Effector memory CD8-positive, alpha-beta T cell (primary cell): ENCODE data around the gene PPARD.

Experiments
- ATAC-seq: fragments of 150-1000 bp; cut with Tn5 transposase; replicated peaks from 2 replicates; pipeline ENCODE4 v1.10.0; 2021; ENCODE audit warnings: mild to moderate bottlenecking, moderate library complexity
- DNase-seq, 3 experiments: peaks; one replicate each; pipeline ENCODE4 v3.0.0; 2021
- H3K27ac Mint-ChIP-seq, 2 donors: one replicate each; pipeline ENCODE4 v1.8.0; 2022; ENCODE audit warnings: mild to moderate bottlenecking in 2 of 2, mixed read lengths in 2 of 2, moderate library complexity in 2 of 2
- H3K27me3 Mint-ChIP-seq, 2 donors: one replicate each; pipeline ENCODE4 v1.8.0; 2022; ENCODE audit warnings: mixed read lengths in 2 of 2
- H3K36me3 Mint-ChIP-seq: one replicate; pipeline ENCODE4 v1.8.0; 2022; ENCODE audit warnings: mild to moderate bottlenecking, moderate library complexity, mixed read lengths; ENCODE audit not compliant: insufficient read depth
- H3K4me1 Mint-ChIP-seq, 2 donors: one replicate each; pipeline ENCODE4 v1.8.0; 2022; ENCODE audit warnings: low read depth in 2 of 2, mixed read lengths in 2 of 2
- H3K4me3 Mint-ChIP-seq, 2 donors: one replicate each; pipeline ENCODE4 v1.8.0; 2022; ENCODE audit warnings: mild to moderate bottlenecking in 2 of 2, mixed read lengths in 2 of 2, moderate library complexity in 2 of 2
- H3K9me3 Mint-ChIP-seq, 2 donors: one replicate each; pipeline ENCODE4 v1.8.0; 2022; ENCODE audit warnings: mixed read lengths in 2 of 2

PPARD gene

DNA sequence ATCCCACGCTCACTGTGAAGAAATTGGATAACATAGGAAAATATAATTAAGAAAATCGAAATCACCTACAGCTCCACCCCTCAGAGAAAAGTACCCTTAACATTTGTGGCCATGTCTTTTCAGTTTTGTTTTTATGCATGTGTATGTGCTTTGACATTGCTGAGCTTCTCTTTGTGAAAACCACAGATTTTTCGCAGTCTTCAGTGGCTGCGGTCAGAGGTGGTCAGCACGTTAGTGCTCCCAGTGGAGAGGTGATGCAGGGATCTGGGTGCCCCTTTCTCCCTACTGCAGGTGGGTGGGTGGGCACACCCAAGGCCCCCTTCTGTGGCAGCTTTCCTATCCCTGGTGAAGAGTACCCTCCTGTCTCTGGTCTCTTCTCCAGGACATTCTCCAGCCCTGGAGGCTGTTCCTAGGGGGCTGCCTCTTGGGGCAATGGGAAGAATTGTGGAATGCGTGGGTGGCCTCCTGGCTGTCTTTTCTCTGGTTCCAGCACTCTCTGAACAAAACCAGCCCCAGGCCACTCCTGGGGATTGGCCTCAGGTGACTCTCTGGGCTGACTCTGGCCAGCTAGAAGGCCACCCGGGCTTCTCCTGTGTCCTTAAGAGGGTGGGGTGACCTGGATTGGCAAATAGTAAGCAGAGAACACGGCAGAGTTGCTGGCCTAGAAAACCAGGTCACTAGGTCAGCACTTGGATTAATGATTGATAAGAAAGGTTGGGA lies 59.9 kb downstream of the PPARD start:
- Mint-ChIP-seq H3K4me1 (peaks cover 26 to 32% of the 10 kb centered on the region in 2 donors), H3K9me3 (no peaks in the 10 kb centered on the region), H3K27ac (peak overlapping the region; percentile 67 to 85), H3K36me3 (no peaks in the 10 kb centered on the region), H3K4me3 (no peak overlapping the region), H3K27me3 (no peaks in the 10 kb centered on the region)
- ATAC-seq (peak; percentile 22), DNase-seq (no peak)

DNA sequence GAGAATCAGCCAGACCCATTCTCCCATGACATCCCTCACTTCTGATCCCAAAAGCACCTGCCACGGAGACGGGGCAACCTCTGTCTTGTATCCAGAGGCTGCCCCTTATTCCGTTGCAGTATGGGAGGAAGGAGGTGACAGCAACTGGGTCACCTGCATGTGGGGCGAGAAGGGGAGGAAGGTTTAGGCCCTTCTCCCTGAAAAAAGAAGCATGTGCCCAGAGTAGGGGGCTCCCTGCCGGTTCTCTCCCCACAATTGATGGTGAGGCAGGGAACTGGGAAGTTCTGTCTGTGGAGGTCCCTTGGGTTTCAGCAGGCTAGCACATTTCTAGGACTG lies 60.5 kb downstream of the PPARD start:
- no peak for ATAC-seq
- H3K27ac Mint-ChIP-seq = peak overlapping the region; percentile 42 to 85

DNA sequence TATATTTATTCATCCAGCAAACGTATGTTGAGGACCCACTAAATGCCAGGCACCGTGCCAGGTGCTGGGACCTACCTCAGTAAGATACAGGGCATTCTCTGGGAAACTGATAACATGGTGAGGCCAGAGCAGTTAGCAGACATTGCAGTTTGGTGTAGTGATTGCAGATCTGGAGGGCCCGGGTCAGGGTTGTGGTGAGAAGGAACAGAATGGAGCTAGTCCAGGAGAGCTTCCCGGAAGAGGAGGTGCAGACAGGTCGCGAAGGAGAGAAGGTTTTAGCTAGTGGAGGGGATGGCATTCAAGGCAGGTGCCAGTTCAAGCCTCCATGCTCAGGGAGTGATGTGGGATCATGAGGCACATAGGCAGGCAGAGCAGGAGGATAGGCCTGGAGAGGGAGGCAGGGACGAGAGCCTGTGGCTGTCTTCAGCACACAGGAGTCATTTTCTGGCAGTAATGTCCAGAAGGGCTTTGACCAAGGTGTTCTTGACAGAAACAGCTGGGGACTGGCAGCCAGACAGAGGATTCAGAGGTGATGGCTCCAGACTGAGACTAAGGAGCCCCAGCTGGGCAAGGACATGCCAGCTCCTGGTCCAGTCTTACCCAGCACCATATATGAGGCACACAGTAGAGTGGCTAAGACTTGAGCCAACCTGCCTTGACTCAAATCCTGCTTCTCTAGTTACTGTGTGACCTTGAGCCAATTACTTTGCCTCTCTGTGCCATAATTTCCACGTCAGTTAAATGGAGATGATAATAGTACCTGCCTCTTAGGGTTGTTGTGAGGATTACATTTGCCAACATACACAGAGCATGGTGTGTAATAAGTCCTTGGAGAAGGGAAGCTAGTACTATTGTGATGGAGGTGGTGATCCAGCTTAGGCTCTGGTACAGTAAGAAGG lies 61.4 kb downstream of the PPARD start:
- Mint-ChIP-seq H3K27me3 (no peaks in the 10 kb centered on the region), H3K4me3 (no peak overlapping the region), H3K27ac (peak overlapping the region; percentile 42 to 65), H3K9me3 (no peaks in the 10 kb centered on the region), H3K4me1 (peaks cover 27 to 28% of the 10 kb centered on the region in 2 donors), H3K36me3 (no peaks in the 10 kb centered on the region)
- DNase-seq (no peak), ATAC-seq (no peak)

More for the DNA sequence above, 60.5 kb downstream of the PPARD start:
- DNase-seq = no peak
- Mint-ChIP-seq H3K4me3 (no peak overlapping the region), H3K4me1 (peaks cover 21 to 28% of the 10 kb centered on the region in 2 donors), H3K9me3 (no peaks in the 10 kb centered on the region), H3K36me3 (no peaks in the 10 kb centered on the region), H3K27me3 (no peaks in the 10 kb centered on the region)

DNA sequence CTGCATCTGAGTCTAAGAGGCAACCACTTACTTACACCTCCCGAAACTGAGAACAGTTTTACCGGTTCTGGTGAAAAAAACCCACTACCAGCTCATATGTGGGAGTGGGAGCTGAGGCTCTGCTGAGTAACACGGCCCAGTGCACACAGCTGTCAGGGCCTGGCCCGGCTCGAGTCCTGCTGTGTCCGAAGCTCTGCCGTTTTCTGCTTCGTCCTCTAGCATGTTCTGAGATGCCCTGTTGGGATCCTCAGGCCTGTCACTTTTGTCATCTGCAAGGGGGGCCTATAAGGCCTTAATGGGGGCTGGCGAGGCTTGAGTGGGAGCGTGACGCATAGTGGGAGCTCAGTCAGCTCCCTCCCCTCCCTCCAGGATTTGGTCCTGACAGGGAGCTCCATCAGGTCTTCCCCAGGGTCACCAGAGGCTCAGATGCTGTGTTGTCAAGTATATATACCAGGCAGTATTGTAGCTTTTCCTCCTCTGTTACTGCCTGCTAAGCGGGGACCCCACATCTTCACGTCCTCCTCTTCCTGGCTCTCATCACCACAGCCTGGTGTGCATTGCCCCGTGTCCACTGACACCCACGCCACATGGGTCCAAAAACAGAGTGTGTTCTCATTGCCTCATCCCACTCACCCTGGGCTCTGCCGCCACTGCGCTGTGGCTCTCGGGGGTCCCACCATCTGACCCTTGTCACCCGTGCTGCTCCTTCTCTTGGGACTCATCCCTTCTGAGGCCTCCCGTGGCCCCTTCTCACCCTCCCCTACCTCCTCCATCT lies 64.5 kb downstream of the PPARD start:
- Mint-ChIP-seq H3K27ac (peak overlapping the region in 1 of 2 donors; percentile 63), H3K4me1 (peaks cover 24 to 27% of the 10 kb centered on the region in 2 donors), H3K36me3 (no peaks in the 10 kb centered on the region), H3K27me3 (no peaks in the 10 kb centered on the region), H3K9me3 (no peaks in the 10 kb centered on the region), H3K4me3 (no peak overlapping the region)
- no peak for DNase-seq
- ATAC-seq = no peak

DNA sequence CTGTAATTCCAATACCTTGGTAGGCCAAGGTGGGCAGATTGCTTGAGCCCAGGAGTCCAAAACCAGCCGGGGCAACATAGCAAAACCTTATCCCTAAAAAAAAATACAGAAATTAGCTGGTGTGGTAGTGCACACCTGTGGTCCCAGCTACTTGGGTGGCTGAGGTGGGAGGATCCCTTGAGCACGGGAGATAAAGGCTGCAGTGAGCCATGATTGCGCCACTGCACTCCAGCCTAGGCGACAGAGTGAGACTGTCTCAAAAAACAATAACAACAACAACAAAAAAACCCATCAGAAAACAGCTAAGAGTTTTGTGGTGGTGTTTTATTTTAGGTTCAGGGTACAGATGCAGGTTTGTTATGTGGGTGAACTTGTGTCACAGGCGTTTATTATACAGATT lies 66.9 kb downstream of the PPARD start:
- Mint-ChIP-seq H3K4me3 (no peak overlapping the region), H3K9me3 (no peaks in the 10 kb centered on the region), H3K27me3 (no peaks in the 10 kb centered on the region), H3K4me1 (peaks cover 11 to 20% of the 10 kb centered on the region in 2 donors), H3K27ac (peak overlapping the region in 1 of 2 donors; percentile 26), H3K36me3 (peaks cover 10% of the 10 kb centered on the region)
- ATAC-seq (no peak), DNase-seq (no peak)

DNA sequence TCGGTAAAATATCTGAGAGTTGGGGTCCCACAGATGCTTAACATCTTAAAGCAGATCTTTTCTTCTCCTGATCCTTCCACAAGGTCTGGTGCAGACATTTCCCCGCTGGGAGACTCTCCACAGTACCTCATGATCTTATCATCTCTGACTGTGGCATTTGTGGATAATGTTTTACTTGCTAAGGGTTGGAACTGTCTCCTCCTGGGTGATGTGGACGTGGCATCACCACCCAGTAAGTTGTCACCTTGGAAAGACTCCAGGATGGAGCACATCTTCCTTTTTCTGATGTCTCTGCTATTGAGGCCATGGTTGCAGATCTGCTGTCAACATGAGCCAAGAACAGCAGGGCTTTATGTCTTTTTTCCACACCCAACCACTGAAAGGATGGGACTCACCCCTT lies 67.8 kb downstream of the PPARD start:
- Mint-ChIP-seq H3K4me1 (peaks cover 11 to 25% of the 10 kb centered on the region in 2 donors), H3K27me3 (no peaks in the 10 kb centered on the region), H3K9me3 (no peaks in the 10 kb centered on the region), H3K4me3 (peak overlapping the region; percentile 36 to 40), H3K27ac (peak overlapping the region; percentile 42 to 59), H3K36me3 (peaks cover 13% of the 10 kb centered on the region)
- DNase-seq (no peak), ATAC-seq (no peak)

DNA sequence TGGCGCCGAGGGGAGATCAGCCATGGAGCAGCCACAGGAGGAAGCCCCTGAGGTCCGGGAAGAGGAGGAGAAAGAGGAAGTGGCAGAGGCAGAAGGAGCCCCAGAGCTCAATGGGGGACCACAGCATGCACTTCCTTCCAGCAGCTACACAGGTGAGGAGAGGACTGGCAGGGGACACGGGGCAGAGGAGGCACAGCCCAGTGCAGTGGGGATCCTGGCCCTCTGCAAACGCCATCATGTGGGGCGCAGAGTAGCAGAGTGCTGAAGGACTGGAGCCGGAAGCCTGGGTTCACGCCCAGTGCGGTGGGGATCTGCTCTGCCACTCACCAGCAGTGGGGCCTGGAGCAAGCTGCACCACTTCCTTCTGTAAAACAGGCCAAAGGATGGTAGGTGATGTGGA lies 68.7 kb downstream of the PPARD start:
- peak overlapping the region; percentile 36 to 40 for H3K4me3 Mint-ChIP-seq
- DNase-seq (peak in 1 of 3 experiments; percentile 9), ATAC-seq (peak; percentile 86)
- peaks cover 14 to 28% of the 10 kb centered on the region in 2 donors for H3K4me1 Mint-ChIP-seq
- peak overlapping the region; percentile 42 to 59 for H3K27ac Mint-ChIP-seq
- no peaks in the 10 kb centered on the region for H3K9me3 Mint-ChIP-seq
- H3K27me3 Mint-ChIP-seq = no peaks in the 10 kb centered on the region
- H3K36me3 Mint-ChIP-seq = peaks cover 21% of the 10 kb centered on the region

DNA sequence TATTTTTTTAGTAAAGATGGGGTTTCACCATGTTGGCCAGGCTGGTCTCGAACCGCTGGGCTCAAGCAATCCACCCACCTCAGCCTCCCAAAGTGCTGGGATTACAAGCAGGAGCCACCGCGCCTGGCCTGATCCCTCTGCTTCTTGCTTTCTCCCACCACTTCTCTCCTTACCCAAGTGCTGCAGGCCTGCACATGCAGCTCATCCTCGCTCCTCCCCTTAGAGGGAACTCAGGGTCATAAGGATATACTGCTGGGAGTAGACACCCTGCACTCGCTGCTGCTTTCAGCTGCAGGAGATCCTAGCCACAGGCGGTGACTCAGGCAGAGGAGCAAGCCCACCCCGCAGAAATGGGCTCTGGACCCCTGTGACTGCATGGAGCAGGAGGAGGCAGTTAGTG lies 69.7 kb downstream of the PPARD start:
- no peak overlapping the region for H3K4me3 Mint-ChIP-seq
- peak overlapping the region in 1 of 2 donors; percentile 59 for H3K27ac Mint-ChIP-seq
- ATAC-seq (no peak), DNase-seq (no peak)
- H3K27me3 Mint-ChIP-seq = no peaks in the 10 kb centered on the region
- peaks cover 27% of the 10 kb centered on the region for H3K36me3 Mint-ChIP-seq
- H3K9me3 Mint-ChIP-seq = no peaks in the 10 kb centered on the region
- peaks cover 14 to 27% of the 10 kb centered on the region in 2 donors for H3K4me1 Mint-ChIP-seq

DNA sequence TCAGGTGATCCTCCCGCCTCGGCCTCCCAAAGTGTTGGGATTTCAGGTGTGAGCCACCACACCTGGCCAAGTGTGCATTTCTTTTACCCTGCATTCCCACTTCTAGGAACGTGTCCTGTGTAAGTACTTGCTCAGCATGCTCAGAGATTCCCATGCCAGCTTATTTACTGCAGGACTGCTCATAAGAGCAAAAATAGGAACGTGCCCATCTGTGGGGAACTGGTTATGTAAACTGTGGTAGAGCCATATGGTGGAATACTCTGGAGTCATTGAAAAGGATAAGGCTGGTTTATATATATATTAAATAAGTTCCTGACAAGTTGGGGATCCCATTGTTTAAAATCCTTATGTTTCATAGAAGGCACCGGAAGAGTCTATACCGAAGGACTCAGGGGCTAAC lies 71.6 kb downstream of the PPARD start:
- H3K27ac Mint-ChIP-seq = peak overlapping the region in 1 of 2 donors; percentile 46
- ATAC-seq = no peak
- peaks cover 20 to 36% of the 10 kb centered on the region in 2 donors for H3K4me1 Mint-ChIP-seq
- no peaks in the 10 kb centered on the region for H3K9me3 Mint-ChIP-seq
- no peak overlapping the region for H3K4me3 Mint-ChIP-seq
- no peak for DNase-seq
- peaks cover 30% of the 10 kb centered on the region for H3K36me3 Mint-ChIP-seq
- no peaks in the 10 kb centered on the region for H3K27me3 Mint-ChIP-seq

DNA sequence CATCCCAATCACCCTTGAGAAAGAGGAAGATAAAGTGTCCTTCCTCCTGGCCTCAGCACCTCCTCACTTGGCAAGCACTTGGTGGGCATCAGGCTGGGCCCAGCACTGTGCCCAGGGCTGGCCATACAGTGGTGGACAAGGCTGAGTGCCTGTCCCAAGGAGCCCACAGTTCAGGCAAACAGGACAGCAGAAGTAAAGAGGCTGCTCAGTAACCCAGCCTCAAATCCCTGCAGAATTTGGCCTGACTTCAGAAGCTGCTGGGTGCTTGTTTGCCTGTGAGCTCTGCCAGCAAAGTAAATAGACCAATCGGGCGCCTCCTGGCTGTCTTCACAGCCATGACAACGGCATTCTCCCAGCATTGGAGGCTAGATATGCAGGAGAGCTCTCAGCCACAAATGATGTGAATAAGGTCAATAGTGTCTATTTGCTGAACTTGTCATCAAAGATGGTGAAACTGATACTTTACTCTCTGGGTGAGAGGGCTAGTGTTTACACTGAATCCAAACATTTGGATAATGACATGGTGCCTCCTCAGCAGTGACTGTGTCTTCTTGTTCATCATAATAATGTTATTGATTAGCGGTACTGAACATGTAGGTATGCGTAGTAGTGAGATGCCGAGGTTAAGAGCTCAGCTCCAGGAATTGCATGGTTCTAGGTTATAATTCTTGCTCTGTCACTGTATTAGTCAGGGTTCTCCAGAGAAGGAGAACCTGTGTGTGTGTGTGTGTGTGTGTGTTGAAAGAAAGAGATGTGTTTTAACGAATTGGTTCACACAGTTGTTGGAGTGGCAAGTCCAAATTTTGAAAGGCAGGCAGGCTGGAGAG lies 72.9 kb downstream of the PPARD start:
- DNase-seq (peak in 1 of 3 experiments; percentile 16), ATAC-seq (peak; percentile 36)
- no peak overlapping the region for H3K4me3 Mint-ChIP-seq
- H3K27ac Mint-ChIP-seq = peak overlapping the region in 1 of 2 donors; percentile 15
- H3K9me3 Mint-ChIP-seq = no peaks in the 10 kb centered on the region
- no peaks in the 10 kb centered on the region for H3K27me3 Mint-ChIP-seq
- H3K36me3 Mint-ChIP-seq = peaks cover 30% of the 10 kb centered on the region
- peaks cover 20 to 33% of the 10 kb centered on the region in 2 donors for H3K4me1 Mint-ChIP-seq

DNA sequence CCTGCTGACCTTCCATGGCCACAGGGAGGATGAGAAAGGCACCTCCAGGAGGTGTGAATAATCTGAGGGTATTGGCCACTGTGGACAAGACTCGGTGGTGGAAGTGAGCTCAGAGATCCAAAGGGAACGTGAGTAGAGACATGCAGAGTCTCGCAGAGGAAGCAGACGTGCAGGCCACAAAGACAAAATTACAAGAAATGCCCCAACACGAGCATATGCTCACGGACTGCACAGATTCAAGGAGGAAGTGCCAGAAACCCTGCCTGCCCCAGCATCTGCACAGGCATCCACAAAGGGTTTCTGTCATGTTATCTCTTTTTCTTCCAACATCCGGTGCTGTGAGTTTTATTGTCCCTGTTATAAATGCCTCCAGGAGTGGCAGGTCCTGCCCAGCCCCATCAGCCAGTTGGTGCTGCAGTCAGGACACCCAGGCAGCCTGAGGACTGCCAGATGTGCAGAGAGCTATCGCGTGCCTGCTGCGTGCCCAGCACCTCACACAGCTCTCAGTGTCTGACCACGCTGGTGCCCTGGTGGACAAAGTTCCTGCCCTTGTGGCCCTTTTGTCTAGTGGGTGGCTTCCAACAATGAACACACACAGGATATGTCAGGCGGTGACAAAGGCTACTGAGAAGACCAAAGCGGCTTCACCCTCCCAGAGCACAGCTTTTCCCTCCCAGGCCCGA lies 75.8 kb downstream of the PPARD start:
- Mint-ChIP-seq H3K36me3 (peaks cover 44% of the 10 kb centered on the region), H3K27ac (peak overlapping the region; percentile 38 to 77), H3K4me1 (peaks cover 15 to 22% of the 10 kb centered on the region in 2 donors), H3K9me3 (no peaks in the 10 kb centered on the region), H3K27me3 (no peaks in the 10 kb centered on the region), H3K4me3 (no peak overlapping the region)
- ATAC-seq = no peak
- no peak for DNase-seq

DNA sequence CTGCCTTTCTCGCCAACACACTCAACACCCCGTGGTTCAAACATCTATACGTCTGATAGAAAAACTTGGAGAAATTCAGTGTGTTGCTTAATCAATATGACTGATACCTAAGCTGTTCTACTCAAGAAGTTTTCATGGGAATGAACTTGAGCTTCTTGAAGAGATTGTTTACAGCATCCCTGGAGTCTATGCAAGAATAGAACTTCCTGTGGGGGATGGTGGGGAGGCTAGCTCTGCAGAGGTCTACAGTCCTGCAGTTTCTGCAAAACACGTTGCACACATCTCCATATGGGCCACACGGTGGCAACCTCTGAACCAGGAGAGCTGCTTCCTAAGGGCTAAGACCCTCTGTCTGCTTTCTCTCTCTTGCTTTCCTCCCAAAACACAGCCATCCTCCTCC lies 77.1 kb downstream of the PPARD start:
- no peaks in the 10 kb centered on the region for H3K27me3 Mint-ChIP-seq
- H3K4me3 Mint-ChIP-seq = no peak overlapping the region
- H3K27ac Mint-ChIP-seq = no peak overlapping the region
- no peak for ATAC-seq
- H3K4me1 Mint-ChIP-seq = peaks cover 15 to 22% of the 10 kb centered on the region in 2 donors
- H3K9me3 Mint-ChIP-seq = no peaks in the 10 kb centered on the region
- no peak for DNase-seq
- peaks cover 50% of the 10 kb centered on the region for H3K36me3 Mint-ChIP-seq
